H1 (cell line): ENCODE measurements around the gene HSPA5. TPM values are rescaled to one million over a fixed set of nuclear protein-coding genes. Genes with fewer than 3 reads are reported as not detected.

ENCODE experiments used
- CTCF ChIA-PET: fragments of 300-600 bp; sonication (Branson Sonifier 250); formaldehyde crosslinking; loops from one replicate; lab custom pipeline; 2021; ENCODE audit not compliant: partially characterized antibody; lab: Charles Lee
- POLR2A ChIA-PET: fragments of 300-600 bp; sonication (Branson Sonifier 250); formaldehyde crosslinking; loops from one replicate; lab custom pipeline; 2021; ENCODE audit warnings: inconsistent platforms; ENCODE audit not compliant: partially characterized antibody; lab: Charles Lee
- DNase-seq, 2 experiments: peaks; one replicate each; pipeline versions ENCODE4 v3.0.0 to v3.0.0-alpha.2; 2010 to 2022; ENCODE audit warnings: low spot score in 2 of 2, low read depth in 1 of 2, mixed read lengths in 1 of 2
- FAIRE-seq: peaks from 2 replicates; lab custom pipeline; 2011; peaks lifted over from hg19 to GRCh38; lab: Jason Lieb, UNC
- H2AFZ ChIP-seq: 2 replicates; pipeline ENCODE4 v1.8.1; 2012; ENCODE audit warnings: low read length, inconsistent platforms
- H2AK5ac ChIP-seq: 2 replicates; pipeline ENCODE4 v1.6.1; 2013; ENCODE audit warnings: low read depth, low read length
- H2BK120ac ChIP-seq: replicated peaks from 2 replicates; pipeline ENCODE3; 2013; ENCODE audit warnings: low read depth, low read length, inconsistent platforms
- H2BK12ac ChIP-seq: 2 replicates; pipeline ENCODE4 v1.6.1; 2013; ENCODE audit warnings: low read depth, low read length
- H2BK15ac ChIP-seq: 2 replicates; pipeline ENCODE4 v1.6.1; 2013; ENCODE audit warnings: low read length
- H2BK20ac ChIP-seq: 2 replicates; pipeline ENCODE4 v1.6.1; 2013; ENCODE audit warnings: low read length
- H2BK5ac ChIP-seq: 2 replicates; pipeline ENCODE4 v1.6.1; 2013; ENCODE audit warnings: low read depth, low read length
- H3K14ac ChIP-seq: 2 replicates; pipeline ENCODE4 v1.6.1; 2013; ENCODE audit warnings: inconsistent platforms; ENCODE audit not compliant: insufficient read length
- H3K18ac ChIP-seq: 2 replicates; pipeline ENCODE4 v1.6.1; 2013; ENCODE audit warnings: low read length; ENCODE audit errors: extremely low read depth
- H3K23ac ChIP-seq: 2 replicates; pipeline ENCODE4 v1.6.1; 2013; ENCODE audit warnings: inconsistent platforms; ENCODE audit not compliant: insufficient read length
- H3K23me2 ChIP-seq: 2 replicates; pipeline ENCODE4 v1.6.1; 2013; ENCODE audit warnings: low read depth, low read length
- H3K27ac ChIP-seq: 2 replicates; pipeline ENCODE4 v1.6.1; 2011; ENCODE audit warnings: low read depth, low read length, inconsistent platforms
- H3K27me3 ChIP-seq, 4 experiments: replicated peaks in 1 of 4; 1 replicate in 1 of 4; 2 replicates in 3 of 4; pipeline versions ENCODE4 v1.6.1 to v1.8.1; 2011 to 2013; ENCODE audit warnings: low read length in 3 of 4, mild to moderate bottlenecking in 3 of 4, inconsistent platforms in 2 of 4, mixed read lengths in 2 of 4, moderate library complexity in 1 of 4; ENCODE audit not compliant: control insufficient read depth in 3 of 4, insufficient read depth in 3 of 4; ENCODE audit errors: extremely low read depth in 1 of 4
- H3K36me3 ChIP-seq, 4 experiments: 2 replicates each; pipeline versions ENCODE4 v1.6.1 to v1.8.1; 2011 to 2013; ENCODE audit warnings: mild to moderate bottlenecking in 4 of 4, low read length in 3 of 4, moderate library complexity in 2 of 4, control low read depth in 1 of 4, inconsistent platforms in 1 of 4; ENCODE audit not compliant: insufficient read depth in 4 of 4, control insufficient read depth in 2 of 4
- H3K4ac ChIP-seq: replicated peaks from 2 replicates; pipeline ENCODE3; 2013; ENCODE audit warnings: low read length, low read depth, mixed read lengths, inconsistent platforms; ENCODE audit not compliant: insufficient read length
- H3K4me1 ChIP-seq, 4 experiments: replicated peaks in 1 of 4; 1 replicate in 1 of 4; 2 replicates in 3 of 4; pipeline versions ENCODE4 v1.6.1 to v1.8.1; 2011 to 2013; ENCODE audit warnings: low read length in 3 of 4, inconsistent platforms in 2 of 4, mixed read lengths in 1 of 4; ENCODE audit not compliant: insufficient read depth in 4 of 4, control insufficient read depth in 3 of 4
- H3K4me2 ChIP-seq, 2 experiments: 2 replicates each; pipeline versions ENCODE4 v1.6.1 to v1.8.1; 2011 to 2013; ENCODE audit warnings: low read depth in 2 of 2, low read length in 2 of 2, control low read depth in 1 of 2, inconsistent platforms in 1 of 2, mild to moderate bottlenecking in 1 of 2; ENCODE audit not compliant: insufficient read depth in 1 of 2
- H3K4me3 ChIP-seq, 4 experiments: fragments of 200-600, 300-600 bp in 1 of 4; sonication (generic), shearing (Covaris generic), sonication (Bioruptor Twin) in 1 of 4; 2 replicates each; pipeline versions ENCODE4 v1.5.1 to v1.8.1; 2011 to 2016; ENCODE audit warnings: low read length in 4 of 4, low read depth in 3 of 4, control low read depth in 2 of 4, inconsistent platforms in 2 of 4, mild to moderate bottlenecking in 2 of 4, mixed read lengths in 1 of 4, moderate library complexity in 1 of 4; ENCODE audit not compliant: insufficient read depth in 2 of 4; ENCODE audit errors: extremely low read depth in 1 of 4
- H3K56ac ChIP-seq: replicated peaks from 2 replicates; pipeline ENCODE3; 2013; ENCODE audit warnings: low read depth, mild to moderate bottlenecking, mixed read lengths, low read length, inconsistent platforms; ENCODE audit not compliant: insufficient read length
- H3K79me1 ChIP-seq: 2 replicates; pipeline ENCODE4 v1.6.1; 2013; ENCODE audit warnings: low read depth, low read length, control low read depth
- H3K79me2 ChIP-seq, 2 experiments: 2 replicates each; pipeline versions ENCODE4 v1.6.1 to v1.8.1; 2012 to 2013; ENCODE audit warnings: low read length in 2 of 2, mild to moderate bottlenecking in 2 of 2, inconsistent platforms in 1 of 2; ENCODE audit not compliant: insufficient read depth in 2 of 2, control insufficient read depth in 1 of 2
- H3K9ac ChIP-seq, 4 experiments: replicated peaks in 1 of 4; 1 replicate in 1 of 4; 2 replicates in 3 of 4; pipeline versions ENCODE4 v1.6.1 to v1.8.1; 2011 to 2013; ENCODE audit warnings: low read depth in 3 of 4, low read length in 3 of 4, control low read depth in 2 of 4, mild to moderate bottlenecking in 2 of 4, moderate library complexity in 2 of 4, inconsistent platforms in 1 of 4; ENCODE audit errors: extremely low read depth in 1 of 4
- H3K9me3 ChIP-seq, 2 experiments: 2 replicates each; pipeline versions ENCODE4 v1.6.1 to v1.8.1; 2012 to 2013; ENCODE audit warnings: mild to moderate bottlenecking in 2 of 2, moderate library complexity in 2 of 2, control low read depth in 1 of 2, inconsistent platforms in 1 of 2, low read depth in 1 of 2, low read length in 1 of 2, mixed read lengths in 1 of 2; ENCODE audit not compliant: insufficient read depth in 2 of 2
- H4K20me1 ChIP-seq, 2 experiments: replicated peaks in 1 of 2; 2 replicates each; pipeline versions ENCODE3 to v1.8.1; 2011 to 2013; ENCODE audit warnings: inconsistent platforms in 2 of 2, low read length in 2 of 2, mild to moderate bottlenecking in 1 of 2; ENCODE audit not compliant: insufficient read depth in 2 of 2, control insufficient read depth in 1 of 2
- H4K5ac ChIP-seq: 2 replicates; pipeline ENCODE4 v1.6.1; 2013; ENCODE audit warnings: low read length, low read depth, mixed read lengths, inconsistent platforms; ENCODE audit not compliant: insufficient read length
- H4K8ac ChIP-seq: 2 replicates; pipeline ENCODE4 v1.8.0; 2013; ENCODE audit warnings: mild to moderate bottlenecking, moderate library complexity, low read length, inconsistent platforms; ENCODE audit not compliant: insufficient read depth; ENCODE audit errors: extremely low read depth
- H4K91ac ChIP-seq: replicated peaks from 2 replicates; pipeline ENCODE3; 2013; ENCODE audit warnings: low read length, mixed read lengths, inconsistent platforms; ENCODE audit not compliant: insufficient read length
- BRCA1 ChIP-seq: IDR thresholded peaks from 2 replicates; pipeline ENCODE4 v1.6.1; 2012; ENCODE audit warnings: low read depth, low read length, improper control_type of control experiment
- CBX5 ChIP-seq: fragments of 300-800, 300-1000 bp; sonication (generic); IDR thresholded peaks from 2 replicates; pipeline ENCODE4 v1.7.1; 2016; ENCODE audit warnings: antibody characterized with exemption, low read length, low read depth
- CHD1 ChIP-seq: IDR thresholded peaks from 2 replicates; pipeline ENCODE4 v1.6.1; 2012; ENCODE audit warnings: low read depth, low read length, improper control_type of control experiment
- KDM4A ChIP-seq: IDR thresholded peaks from one replicate; pipeline ENCODE4 v1.7.1; 2012; ENCODE audit warnings: low read depth, mild to moderate bottlenecking, moderate library complexity, low read length, inconsistent platforms; ENCODE audit not compliant: severe bottlenecking
- NANOG ChIP-seq: IDR thresholded peaks from 2 replicates; pipeline ENCODE4 v1.6.1; 2011; ENCODE audit warnings: low read length, low read depth, mild to moderate bottlenecking, inconsistent platforms; ENCODE audit not compliant: insufficient read depth, poor library complexity, severe bottlenecking
- PHF8 ChIP-seq: fragments of 200-600 bp; sonication (generic); conservative IDR thresholded peaks from 2 replicates; pipeline ENCODE4 v1.7.1; 2012; ENCODE audit warnings: low read depth, mild to moderate bottlenecking, inconsistent platforms, low read length, moderate library complexity
- TCF12 ChIP-seq: IDR thresholded peaks from 2 replicates; pipeline ENCODE4 v1.6.1; 2011; ENCODE audit warnings: low read depth, mild to moderate bottlenecking, low read length
- ZNF274 ChIP-seq: IDR thresholded peaks from 2 replicates; pipeline ENCODE4 v1.7.0; 2012; ENCODE audit warnings: low read length, borderline replicate concordance; ENCODE audit errors: extremely low read depth
- polyA plus RNA-seq, 7 experiments: library from polyadenylated mRNA; depleted of rRNA in 3 of 7; stranded (reverse) in 5 of 7; unstranded in 2 of 7; fragments of >200 nt in 5 of 7; fragments of 200-250 nt in 2 of 7; gene quantifications; 1 replicate in 5 of 7; 2 replicates in 1 of 7; 4 replicates in 1 of 7; pipeline versions ENCODE4 v1.2.1 to v1.2.3, GENCODE V29; 2011 to 2013; ENCODE audit warnings: missing spikeins in 2 of 7, mixed read lengths in 2 of 7
- total RNA-seq: library from RNA; stranded (reverse); fragmentation: NEBNext Ultra II Directional; extraction: Animal tissue kit (Norgen Biotek cat#: 25700); gene quantifications from 2 replicates; pipeline ENCODE4 v1.2.1, GENCODE V29; 2021

The HSPA5 gene
- total and polyA plus RNA-seq, 2 of the 8 experiments (the other 6 are each of a cell fraction or from before 2014, with no cell fraction given), result 91.3 to 352 TPM

DNA sequence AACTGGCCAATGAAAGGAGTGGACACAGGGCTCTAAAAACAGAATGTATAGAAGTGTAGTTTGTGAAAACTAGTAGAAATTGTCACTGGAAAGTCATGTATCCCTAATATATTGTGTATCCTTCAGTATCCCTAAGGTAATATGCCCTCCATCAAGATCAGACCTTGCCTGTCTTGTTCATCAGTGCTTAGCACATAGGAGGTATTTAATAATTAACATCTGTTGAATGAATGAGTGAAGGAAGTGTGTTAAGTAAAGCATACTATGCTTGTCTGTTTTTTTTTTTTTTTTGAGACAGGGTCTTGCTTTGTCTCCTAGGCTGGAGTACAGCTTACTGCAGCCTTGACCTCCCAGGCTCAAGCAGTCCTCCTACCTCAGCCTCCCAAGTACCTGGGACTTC is 36.3 kb upstream of the HSPA5 start:
- no peak overlapping the region for H4K8ac ChIP-seq
- H3K56ac ChIP-seq, result no peak overlapping the region
- H3K9ac ChIP-seq, result no peak overlapping the region
- H3K9me3 ChIP-seq, result no peaks in the 10 kb centered on the region
- POLR2A ChIA-PET, result interaction anchor here (0.6 to 1.3 kb wide), 2 partner anchors 37 to 132 kb away, joined by 3 to 6 read pairs; partner anchors contain the start of gene HSPA5
- no peak overlapping the region for H3K14ac ChIP-seq
- no peak overlapping the region for H3K4me2 ChIP-seq
- no peak for TF ChIP-seq PHF8
- TF ChIP-seq KDM4A, result no peak
- no peak for TF ChIP-seq BRCA1
- no peak for TF ChIP-seq CBX5
- no peak for TF ChIP-seq NANOG
- no peak for TF ChIP-seq TCF12
- TF ChIP-seq ZNF274, result no peak
- TF ChIP-seq CHD1, result no peak
- TF ChIP-seq, all 59 proteins: peak for 0
- Histone ChIP-seq H2AK5ac (no peak overlapping the region), H3K23ac (no peak overlapping the region), H3K4ac (no peak overlapping the region), H2BK20ac (no peak overlapping the region), H3K79me2 (peaks cover 0 to 57% of the 10 kb centered on the region in 2 experiments; a peak in 2 of 4 replicates), H2BK120ac (no peak overlapping the region), H3K4me1 (peaks cover 0 to 4% (median 2%) of the 10 kb centered on the region in 4 experiments; a peak in 2 of 7 replicates), H4K20me1 (no peaks in the 10 kb centered on the region), H2BK15ac (no peak overlapping the region), H3K18ac (no peak overlapping the region), H4K91ac (no peak overlapping the region), H3K36me3 (no peaks in the 10 kb centered on the region), H2BK5ac (no peak overlapping the region), H4K5ac (no peak overlapping the region), H3K4me3 (no peak overlapping the region), H2BK12ac (no peak overlapping the region), H3K27ac (no peak overlapping the region), H3K79me1 (peaks cover 7% of the 10 kb centered on the region), H2AFZ (no peak overlapping the region), H3K23me2 (no peaks in the 10 kb centered on the region), H3K27me3 (no peaks in the 10 kb centered on the region)
- DNase-seq (no peak), FAIRE-seq (no peak)
- CTCF ChIA-PET, result interaction anchor here (1.4 kb wide), 1 partner anchor 24 kb away, joined by 3 read pairs; no protein-coding TSS in a partner anchor
